HG02938 (cell line): ENCODE results near the gene PFN2.
"Not testable (repeated sequence)": the region's sequence is repeated elsewhere in the genome, so short reads cannot be mapped to it uniquely, and the experiment has no call there.

Experiments
- ATAC-seq: cut with Tn5 transposase; IDR thresholded peaks from one replicate; pipeline ENCODE4 v1.9.1; 2021; ENCODE audit warnings: mild to moderate bottlenecking, moderate library complexity; ENCODE audit not compliant: unreplicated experiment

PFN2 gene

GRCh38 chr3:149969110-149969939 lies 1.4 kb downstream of the PFN2 start:
- ATAC-seq = no peak

- no peak for ATAC-seq
Measured at GRCh38 chr3:149968216-149968615, 2.5 kb downstream of the PFN2 start.

GRCh38 chr3:149967086-149967685 lies 3.5 kb downstream of the PFN2 start:
- no peak for ATAC-seq

GRCh38 chr3:149965278-149965677 lies 5.4 kb downstream of the PFN2 start:
- ATAC-seq = no peak

GRCh38 chr3:149964291-149964690 lies 6.4 kb downstream of the PFN2 start:
- no peak for ATAC-seq

- ATAC-seq = no peak
Measured at GRCh38 chr3:149963485-149963884, 7.2 kb downstream of the PFN2 start.

- ATAC-seq = no peak
Measured at GRCh38 chr3:149959443-149959842, 11.3 kb downstream of the PFN2 start.

GRCh38 chr3:149958171-149958796 lies 12.4 kb downstream of the PFN2 start:
- no peak for ATAC-seq

- no peak for ATAC-seq
Measured at GRCh38 chr3:149957361-149958125, 13.2 kb downstream of the PFN2 start.

- ATAC-seq = no peak
Measured at GRCh38 chr3:149955449-149955848, 15.2 kb downstream of the PFN2 start.

- ATAC-seq = no peak
Measured at GRCh38 chr3:149954812-149955211, 15.9 kb downstream of the PFN2 start.

- ATAC-seq = no peak
Measured at GRCh38 chr3:149949181-149949580, 21.5 kb downstream of the PFN2 start.

GRCh38 chr3:149947231-149947630 lies 23.5 kb downstream of the PFN2 start:
- no peak for ATAC-seq

GRCh38 chr3:149943966-149944365 lies 26.7 kb downstream of the PFN2 start:
- not testable (repeated sequence) for ATAC-seq

- no peak for ATAC-seq
Measured at GRCh38 chr3:149942409-149942808, 28.3 kb downstream of the PFN2 start.

GRCh38 chr3:149941946-149942345 lies 28.7 kb downstream of the PFN2 start:
- ATAC-seq = no peak

GRCh38 chr3:149941186-149941585 lies 29.5 kb downstream of the PFN2 start:
- no peak for ATAC-seq

GRCh38 chr3:149938392-149939055 lies 32.2 kb downstream of the PFN2 start:
- not testable (repeated sequence) for ATAC-seq

GRCh38 chr3:149936812-149937230 lies 33.9 kb downstream of the PFN2 start:
- ATAC-seq = peak; percentile 69

GRCh38 chr3:149934524-149934923 lies 36.2 kb downstream of the PFN2 start:
- ATAC-seq = no peak

GRCh38 chr3:149933858-149934257 lies 36.8 kb downstream of the PFN2 start:
- no peak for ATAC-seq
